GM18951 (cell line): ENCODE results near the gene KCND3.

ENCODE experiments used
- POLR2A ChIP-seq: IDR thresholded peaks from 4 replicates; pipeline ENCODE4 v1.6.1; 2011; ENCODE audit warnings: mild to moderate bottlenecking; ENCODE audit not compliant: insufficient read length, insufficient read depth; ENCODE audit errors: extremely low read depth
- in situ Hi-C: fragments of 300-500 bp; cut with MboI; formaldehyde crosslinking; loops from one replicate; pipeline ENCODE4 v1.12.0; 2022; ENCODE audit warnings: low sequenced_read_pairs, mixed read lengths, inconsistent platforms; ENCODE audit not compliant: unreplicated experiment

Gene KCND3

DNA sequence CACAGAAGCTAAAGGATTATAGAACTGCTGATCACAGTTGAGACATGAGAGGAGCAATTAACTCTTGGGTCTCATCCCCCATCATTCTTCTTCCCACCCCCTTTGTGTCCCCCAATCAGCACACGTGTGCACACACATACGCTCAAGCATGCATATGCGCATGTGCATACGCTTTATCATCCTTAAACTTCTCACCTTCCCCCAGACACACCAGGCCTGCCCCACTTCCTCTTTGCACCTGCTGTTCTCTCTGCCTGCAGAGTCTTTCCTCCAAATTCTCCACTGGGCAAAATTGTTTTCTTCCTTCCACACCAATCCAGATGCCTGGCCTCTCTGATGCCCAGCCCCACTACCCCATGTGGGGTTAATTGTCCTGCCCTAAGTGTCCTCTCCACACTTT, 13.0 kb upstream of the KCND3 start:
- no peak for TF ChIP-seq POLR2A
- in situ Hi-C loops = no loop called here

DNA sequence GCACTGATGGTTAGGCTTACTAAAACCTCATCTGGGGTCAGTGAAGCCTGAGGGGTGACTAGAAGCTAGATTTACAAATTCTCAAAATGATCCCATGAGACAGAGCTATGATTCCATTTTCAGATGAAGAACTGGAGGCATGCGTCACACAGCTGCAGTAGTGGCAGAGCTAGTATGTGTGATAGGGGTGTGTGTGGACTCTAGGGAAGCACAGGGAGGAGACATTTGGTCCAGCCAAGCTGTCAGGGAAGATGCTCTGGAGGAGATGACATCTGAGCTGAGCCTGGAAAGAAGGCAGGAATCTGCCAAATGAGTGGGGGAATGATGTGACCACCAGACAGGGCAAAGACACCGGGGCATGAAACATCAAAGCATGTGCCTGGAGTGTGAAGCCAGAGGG, 12.0 kb upstream of the KCND3 start:
- in situ Hi-C loops = no loop called here
- TF ChIP-seq POLR2A = no peak

DNA sequence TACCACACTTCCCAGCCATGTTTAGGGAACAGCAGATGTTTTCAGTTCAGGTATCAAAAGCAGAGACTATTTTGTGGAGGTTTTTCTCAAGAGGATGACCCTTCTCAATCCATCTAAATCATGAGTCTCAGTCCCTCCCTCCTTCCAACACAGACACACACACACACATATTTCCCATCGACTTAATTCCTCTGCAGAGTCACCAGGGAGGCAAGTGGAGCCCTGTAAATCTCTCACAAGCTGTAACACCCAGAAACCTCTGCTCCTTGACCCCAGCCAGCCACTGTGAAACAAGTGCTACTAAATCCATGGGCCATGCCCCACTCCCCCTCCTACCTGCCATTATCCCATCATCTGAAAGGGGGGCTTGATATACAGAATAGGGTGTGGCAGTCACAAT, 10.6 kb upstream of the KCND3 start:
- in situ Hi-C loops = no loop called here
- no peak for TF ChIP-seq POLR2A

DNA sequence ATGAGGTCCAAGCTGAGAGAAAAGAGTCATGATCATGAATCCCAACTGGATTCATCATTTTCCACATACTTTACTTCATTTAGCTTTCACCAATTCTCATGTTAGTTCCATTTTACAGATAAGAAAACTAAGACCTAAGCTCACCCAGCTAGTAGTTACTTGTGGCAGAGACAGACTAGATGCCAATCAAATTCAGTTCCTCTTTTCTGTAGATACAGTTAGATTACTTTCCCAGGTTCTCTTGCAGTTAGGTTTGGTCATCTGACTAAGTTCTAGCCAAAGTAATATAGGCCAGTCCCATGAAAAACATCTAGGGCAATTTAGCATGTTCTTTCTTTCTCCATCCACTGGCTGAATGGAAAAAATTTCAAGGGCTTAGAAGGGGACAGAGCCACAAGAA, 8.9 kb upstream of the KCND3 start:
- no peak for TF ChIP-seq POLR2A
- in situ Hi-C loops = no loop called here

DNA sequence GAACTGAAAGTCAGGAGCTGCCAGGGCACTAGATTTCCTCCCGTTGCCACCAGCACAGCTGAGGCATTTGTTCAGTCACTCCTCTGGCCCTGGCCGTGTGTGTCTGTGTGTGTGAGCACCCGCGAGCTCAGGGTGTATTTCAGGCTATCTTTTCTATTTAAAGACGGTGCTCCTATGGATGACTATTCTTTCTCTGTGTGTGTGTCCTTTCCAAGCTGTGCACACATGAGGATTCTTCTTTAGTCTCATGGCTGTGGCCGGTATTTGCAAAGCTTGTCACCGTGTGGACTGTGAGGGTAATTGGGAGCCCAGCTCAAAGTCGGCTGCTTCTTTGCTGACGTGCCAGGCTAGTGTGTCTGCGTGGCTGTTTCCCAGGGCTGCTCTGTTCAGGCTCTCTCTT, 3.0 kb upstream of the KCND3 start:
- in situ Hi-C loops = no loop called here
- TF ChIP-seq POLR2A = no peak

DNA sequence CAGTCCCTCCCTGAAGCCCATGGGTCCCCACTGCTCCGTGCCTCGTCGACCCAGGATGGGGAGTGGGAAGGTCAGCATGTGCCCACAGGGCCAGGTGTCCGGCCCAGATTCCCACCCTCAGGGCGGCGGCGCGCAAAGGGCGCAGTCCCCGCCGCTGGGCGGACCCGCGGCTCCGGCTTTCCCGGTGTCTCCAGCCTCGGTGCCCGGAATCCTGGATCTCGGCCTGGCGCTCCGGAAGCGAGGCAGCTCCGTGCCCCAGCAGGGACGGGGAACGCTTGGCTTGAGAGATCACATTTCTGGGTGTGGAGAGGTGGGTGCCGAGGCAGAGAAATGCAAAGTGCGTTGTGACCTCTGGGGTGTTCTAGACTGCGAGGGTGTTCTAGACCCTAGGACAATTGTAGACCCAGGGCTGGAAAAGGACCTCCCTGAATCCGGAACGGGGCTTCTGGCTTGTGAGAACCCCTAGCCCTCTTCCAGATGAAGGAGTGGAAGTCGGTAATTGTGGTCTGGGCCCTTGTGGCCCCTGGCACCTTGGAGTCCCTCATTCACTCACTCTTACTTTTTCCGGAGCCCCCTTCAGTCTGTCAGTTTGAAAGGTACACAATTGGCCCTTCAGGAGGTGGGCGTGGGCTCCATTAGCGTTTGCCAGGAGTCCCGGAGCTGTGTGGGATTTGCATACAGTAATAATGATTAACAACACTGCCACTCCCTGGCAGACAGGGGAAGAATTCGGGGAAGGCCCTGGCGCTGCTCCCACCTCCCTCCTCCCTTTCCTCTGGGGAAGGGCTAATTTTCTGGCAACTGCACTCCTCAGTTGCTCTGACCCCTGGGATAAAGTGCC, 1.6 kb upstream of the KCND3 start:
- no peak for TF ChIP-seq POLR2A
- in situ Hi-C loops = no loop called here

DNA sequence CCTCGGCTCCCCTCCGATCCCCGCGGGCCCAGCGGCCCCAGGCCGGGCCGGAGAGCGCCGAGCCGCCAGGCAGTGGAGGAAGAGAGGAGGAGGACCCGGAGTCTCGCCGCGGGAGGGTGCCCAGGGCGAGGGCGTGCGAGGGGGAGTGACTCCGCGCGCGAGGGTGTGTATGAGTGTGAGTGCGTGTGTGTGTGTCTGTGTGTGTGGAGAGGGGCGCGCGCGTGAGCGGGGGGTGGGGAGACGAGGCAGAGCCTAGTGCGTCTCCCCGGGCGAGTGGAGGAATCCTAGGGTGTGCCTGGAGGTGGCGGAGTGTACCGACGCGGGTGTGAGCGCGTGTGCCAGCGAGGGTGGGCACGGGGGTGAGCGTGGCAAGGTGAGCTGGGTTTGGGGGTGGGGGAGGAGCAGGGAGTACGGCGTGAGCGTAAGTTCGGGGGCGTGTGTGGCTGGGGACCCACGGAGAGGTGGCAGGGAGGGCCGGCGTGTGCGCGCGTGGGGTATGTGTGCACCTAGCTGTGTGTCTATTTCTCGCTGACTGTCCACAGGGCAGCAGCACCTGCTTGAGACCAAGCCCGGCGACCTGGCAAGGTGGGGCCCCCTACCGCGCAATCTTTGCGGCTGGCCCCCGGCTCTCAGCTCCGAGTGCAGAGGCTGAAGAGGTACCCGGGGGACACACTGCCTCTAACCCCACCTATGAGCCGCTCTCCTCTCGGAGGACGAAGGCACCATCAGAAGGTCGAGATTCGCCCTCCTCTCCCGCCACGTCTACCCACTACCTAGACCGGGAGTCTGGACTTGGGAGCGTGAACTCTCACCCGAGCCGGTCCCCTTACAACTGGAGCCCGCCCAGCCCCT, 784 bp upstream of the KCND3 start:
- in situ Hi-C loops = no loop called here
- TF ChIP-seq POLR2A = no peak

DNA sequence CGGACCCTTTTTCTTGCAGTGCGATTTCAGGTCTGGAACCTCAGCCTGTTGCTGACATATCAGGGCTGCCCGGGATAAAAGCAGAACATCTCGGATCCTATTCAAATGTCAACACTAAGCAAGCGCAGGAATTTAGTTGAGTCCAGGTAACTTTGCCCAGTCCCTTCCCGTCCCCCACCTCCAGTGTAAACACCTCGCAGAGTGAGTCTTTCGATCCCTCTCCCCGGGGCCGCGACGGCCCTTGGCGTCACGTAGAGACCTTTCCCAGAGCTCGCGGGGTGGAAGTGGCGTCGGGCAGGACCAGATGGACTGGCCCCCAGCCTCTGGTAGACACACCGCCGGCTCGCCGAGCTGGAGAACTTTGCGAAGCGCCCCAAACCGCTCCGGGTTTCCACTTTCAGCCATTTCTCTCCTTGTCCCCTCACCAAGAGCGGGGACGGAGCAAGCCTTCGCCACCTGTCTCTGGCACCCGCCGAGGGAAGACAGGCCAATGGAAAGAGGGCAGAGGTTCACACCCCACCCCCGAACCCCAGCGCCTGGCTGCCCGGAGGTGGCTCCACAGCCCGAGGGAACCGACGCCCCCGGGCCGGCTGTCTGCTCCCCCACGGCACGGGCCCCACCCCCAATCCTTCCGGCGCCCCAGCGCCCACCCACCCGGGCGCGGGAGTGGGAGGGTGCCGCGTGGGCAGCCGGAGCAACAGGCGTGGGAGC, 570 bp downstream of the KCND3 start:
- TF ChIP-seq POLR2A = no peak
- in situ Hi-C loops = no loop called here

DNA sequence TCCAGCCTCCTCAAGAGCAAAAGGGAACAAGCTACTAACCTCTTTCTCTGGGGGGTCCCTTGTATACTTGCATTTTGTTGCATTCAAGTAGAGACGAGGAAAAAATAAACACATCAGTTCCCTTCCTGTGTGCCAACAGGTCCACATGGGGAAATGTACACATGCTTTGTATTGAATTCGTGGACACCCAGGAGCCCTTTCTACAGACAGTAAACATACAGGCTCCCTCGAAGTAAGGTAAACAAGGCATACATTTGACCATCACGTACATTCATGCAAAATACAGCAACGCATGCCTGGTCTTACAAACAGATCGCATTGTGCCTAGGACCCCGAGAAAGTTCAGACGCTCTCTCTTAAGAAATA, 1.1 kb downstream of the KCND3 start:
- in situ Hi-C loops = no loop called here

DNA sequence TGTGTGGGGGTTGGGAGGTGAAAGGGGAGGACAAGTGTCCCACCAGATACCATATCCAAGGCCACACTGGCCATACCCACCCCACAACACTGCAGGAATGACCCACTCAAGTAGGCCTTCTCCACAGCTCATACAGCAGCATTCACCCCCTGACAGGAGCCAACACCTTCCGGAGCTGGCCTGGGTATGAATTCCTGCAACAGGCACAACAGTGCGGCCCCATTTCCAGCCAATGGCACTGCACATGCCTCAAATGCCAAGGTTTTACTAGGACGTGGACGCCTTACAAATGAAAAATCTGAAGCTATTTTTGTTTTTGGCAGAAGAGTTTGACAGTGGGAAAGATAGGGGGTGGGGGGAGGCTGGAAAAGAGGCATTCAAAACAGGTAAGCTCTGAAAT, 2.0 kb downstream of the KCND3 start:
- TF ChIP-seq POLR2A = no peak
- in situ Hi-C loops = no loop called here

More for the DNA sequence above, 1.1 kb downstream of the KCND3 start:
- no peak for TF ChIP-seq POLR2A

DNA sequence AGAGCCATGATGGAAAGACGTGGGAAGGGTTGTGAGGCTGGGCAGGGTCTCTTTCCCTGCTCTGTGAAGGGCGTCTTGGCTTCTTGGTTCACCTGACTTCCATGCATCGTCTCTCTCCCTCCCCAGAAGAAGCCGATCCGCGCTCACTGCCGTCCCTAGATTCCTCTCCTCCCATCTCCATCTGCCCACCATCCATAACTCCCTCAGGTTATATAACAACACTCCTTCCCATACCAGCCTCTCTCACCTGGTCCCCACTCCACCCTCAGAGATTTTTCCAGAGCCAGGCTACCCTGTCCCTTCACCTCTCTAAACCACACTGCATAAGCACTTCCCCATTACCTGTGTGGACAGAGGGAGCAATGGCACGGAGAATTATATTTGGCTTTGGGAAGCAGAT, 6.0 kb downstream of the KCND3 start:
- in situ Hi-C loops = no loop called here
- no peak for TF ChIP-seq POLR2A

DNA sequence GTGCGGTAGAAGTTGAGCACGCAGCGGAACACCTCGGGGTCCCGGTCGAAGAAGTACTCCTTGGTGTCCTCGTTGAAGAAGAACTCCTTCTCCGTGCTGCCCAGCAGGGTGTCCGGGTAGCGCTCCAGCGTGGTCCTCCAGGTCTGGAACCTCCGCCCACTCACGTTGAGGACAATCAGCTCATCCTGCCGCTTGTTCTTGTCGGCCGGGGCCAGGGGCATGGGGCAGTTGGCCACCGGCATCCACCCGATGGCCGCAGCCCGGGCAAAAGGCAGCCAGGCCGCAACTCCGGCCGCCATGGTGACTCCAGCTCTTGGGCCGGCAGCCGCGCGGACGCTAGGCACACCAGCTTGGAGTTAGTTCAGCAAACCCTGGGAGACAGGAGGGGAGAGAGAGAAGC, 7.0 kb downstream of the KCND3 start:
- no peak for TF ChIP-seq POLR2A
- in situ Hi-C loops = no loop called here

DNA sequence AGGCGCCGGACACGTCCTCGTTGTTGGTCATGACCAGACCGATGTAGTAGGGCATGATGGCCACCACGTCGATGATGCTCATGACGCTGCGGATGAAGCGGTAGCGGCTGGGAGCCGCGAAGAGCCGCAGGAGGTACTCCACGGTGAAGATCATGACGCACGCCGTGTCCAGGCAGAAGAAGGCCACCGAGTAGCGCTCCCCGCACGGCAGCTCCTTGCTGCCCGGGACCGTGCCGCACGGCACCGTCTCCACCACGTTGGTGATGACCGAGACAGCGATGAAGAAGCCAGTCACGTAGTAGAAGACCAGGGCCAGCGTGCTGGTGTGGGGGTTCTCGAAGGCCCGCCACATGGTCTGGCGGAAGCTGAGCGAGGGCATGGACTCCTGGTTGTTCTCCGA, 7.6 kb downstream of the KCND3 start:
- in situ Hi-C loops = no loop called here
- no peak for TF ChIP-seq POLR2A
